ENCODE data around the gene CUBN.

Gene CUBN

DNA sequence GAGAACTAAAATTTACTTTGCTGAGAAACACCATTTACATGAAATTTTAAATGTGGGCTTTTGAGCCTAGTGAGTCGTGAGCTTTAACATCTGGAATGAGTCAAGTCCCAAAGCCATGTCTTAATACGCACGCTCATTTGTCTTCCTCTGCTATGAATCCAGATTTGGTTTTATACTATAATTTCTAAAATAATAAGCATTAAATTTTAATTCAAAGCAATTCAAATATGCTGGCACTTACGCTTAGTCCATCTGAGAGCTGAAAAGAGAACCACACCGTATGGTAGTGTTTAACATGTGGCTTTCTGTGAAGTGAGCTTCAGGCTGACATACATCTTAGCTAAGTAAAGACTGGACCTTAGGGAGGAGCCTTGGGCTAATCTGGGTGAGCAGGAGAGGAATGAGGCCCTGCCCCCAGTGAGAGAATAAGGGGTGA, 52.2 kb downstream of the CUBN start:
- H3K4me3 ChIP-seq (ENCODE audit: low read depth, low read length): no peak overlapping the region
- TF ChIP-seq, protein P1, sequence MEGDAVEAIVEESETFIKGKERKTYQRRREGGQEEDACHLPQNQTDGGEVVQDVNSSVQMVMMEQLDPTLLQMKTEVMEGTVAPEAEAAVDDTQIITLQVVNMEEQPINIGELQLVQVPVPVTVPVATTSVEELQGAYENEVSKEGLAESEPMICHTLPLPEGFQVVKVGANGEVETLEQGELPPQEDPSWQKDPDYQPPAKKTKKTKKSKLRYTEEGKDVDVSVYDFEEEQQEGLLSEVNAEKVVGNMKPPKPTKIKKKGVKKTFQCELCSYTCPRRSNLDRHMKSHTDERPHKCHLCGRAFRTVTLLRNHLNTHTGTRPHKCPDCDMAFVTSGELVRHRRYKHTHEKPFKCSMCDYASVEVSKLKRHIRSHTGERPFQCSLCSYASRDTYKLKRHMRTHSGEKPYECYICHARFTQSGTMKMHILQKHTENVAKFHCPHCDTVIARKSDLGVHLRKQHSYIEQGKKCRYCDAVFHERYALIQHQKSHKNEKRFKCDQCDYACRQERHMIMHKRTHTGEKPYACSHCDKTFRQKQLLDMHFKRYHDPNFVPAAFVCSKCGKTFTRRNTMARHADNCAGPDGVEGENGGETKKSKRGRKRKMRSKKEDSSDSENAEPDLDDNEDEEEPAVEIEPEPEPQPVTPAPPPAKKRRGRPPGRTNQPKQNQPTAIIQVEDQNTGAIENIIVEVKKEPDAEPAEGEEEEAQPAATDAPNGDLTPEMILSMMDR (IDR thresholded peaks at IDR 0.05; ENCODE audit: insufficient read depth, low read depth, low read length, missing control alignments): no peak
- DNase-seq (ENCODE audit: low read depth): no peak

DNA sequence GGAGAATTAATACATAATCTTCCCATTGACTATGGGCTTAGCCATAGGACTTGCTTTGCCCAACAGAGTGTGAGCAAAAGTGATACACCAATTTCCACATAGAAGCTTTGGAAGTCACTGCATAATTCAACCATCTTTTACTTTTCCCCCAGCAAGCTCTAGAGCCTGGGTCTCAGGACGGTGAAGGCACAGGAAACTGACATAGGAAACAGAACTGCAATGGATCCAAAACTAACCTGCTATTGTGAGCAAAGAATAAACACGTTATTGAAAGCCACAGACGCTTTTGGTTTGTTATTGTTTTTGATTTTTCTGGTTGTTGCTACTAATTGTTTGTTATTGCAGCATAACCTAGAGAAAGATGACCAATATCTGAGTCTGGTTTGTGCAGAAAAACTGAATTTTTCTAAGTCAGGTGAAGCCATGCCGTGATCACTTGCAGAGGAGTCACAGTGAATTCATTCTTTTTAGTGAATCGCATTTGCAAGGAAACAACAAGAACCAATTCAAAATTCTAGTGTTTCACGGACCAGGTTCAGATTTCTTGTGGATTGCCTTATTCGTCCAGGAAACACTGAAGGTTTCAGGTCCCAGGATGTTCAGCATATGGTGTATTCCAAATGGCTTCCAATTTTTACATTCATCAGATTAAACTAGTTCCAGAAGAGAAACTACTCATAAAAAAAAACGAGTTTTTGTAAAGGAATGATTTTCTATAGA, 52.8 kb downstream of the CUBN start:
- TF ChIP-seq, protein P1 (IDR thresholded peaks at IDR 0.05; ENCODE audit: insufficient read depth, low read depth, low read length, missing control alignments): no peak
- no peak overlapping the region for H3K4me3 ChIP-seq (ENCODE audit: low read depth, low read length)
- no peak for DNase-seq (ENCODE audit: low read depth)

DNA sequence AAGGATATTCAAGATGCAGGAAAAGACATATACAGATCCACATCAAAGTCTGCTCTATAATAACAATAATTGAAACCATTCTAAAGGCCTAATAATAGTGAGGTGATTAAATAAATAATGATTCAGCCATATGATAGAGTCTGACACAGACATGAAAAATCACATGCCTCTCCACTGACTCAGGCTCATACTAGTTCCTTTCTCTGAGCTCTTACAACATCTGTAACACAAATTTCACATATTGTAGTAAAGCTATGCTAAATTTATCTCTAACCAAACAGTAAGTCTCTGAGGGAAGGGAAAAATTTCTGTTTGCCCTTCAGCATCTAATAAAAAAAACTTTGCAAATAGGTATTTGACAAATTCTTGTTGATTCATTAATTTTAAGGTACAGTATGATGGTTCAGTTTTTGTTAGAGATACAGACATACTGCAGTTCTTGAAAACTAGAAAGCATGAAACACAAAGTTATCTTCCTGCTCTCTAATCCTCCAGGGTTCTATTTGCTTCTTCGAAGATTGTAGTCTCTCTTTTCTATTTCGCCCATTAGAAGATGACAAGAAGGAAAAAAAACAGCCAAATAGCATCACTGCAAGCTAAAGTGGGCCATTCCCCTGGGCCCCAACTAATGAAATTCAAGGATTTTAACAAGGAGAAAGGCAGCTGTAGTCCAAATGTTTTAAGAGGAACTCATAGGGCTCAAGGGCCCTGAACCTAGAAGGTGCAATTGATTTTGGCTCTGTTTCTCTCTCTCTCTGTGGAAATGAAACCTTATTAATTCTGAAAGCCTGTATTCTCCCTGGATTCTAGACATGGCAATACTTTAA, 53.9 kb downstream of the CUBN start:
- no peak overlapping the region for H3K4me3 ChIP-seq (ENCODE audit: low read depth, low read length)
- TF ChIP-seq, protein P1 (IDR thresholded peaks at IDR 0.05; ENCODE audit: insufficient read depth, low read depth, low read length, missing control alignments): no peak
- DNase-seq (ENCODE audit: low read depth): no peak

DNA sequence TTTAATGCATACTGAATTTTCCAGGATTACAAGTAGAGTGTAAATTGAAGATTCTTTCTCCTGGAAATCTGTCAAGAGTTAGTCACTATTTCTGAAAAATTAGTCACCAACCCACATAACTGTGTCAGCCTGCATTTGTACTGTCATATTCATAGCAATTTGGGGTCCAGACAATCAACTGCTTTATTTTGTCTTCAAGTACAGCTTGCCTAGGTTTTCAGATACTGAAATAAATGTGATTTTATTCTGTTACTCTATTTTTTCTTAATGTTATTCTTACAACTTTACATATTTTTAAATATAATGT, 55.1 kb downstream of the CUBN start:
- H3K4me3 ChIP-seq (ENCODE audit: low read depth, low read length): no peak overlapping the region
- TF ChIP-seq, protein P1 (IDR thresholded peaks at IDR 0.05; ENCODE audit: insufficient read depth, low read depth, low read length, missing control alignments): no peak
- DNase-seq (ENCODE audit: low read depth): no peak

DNA sequence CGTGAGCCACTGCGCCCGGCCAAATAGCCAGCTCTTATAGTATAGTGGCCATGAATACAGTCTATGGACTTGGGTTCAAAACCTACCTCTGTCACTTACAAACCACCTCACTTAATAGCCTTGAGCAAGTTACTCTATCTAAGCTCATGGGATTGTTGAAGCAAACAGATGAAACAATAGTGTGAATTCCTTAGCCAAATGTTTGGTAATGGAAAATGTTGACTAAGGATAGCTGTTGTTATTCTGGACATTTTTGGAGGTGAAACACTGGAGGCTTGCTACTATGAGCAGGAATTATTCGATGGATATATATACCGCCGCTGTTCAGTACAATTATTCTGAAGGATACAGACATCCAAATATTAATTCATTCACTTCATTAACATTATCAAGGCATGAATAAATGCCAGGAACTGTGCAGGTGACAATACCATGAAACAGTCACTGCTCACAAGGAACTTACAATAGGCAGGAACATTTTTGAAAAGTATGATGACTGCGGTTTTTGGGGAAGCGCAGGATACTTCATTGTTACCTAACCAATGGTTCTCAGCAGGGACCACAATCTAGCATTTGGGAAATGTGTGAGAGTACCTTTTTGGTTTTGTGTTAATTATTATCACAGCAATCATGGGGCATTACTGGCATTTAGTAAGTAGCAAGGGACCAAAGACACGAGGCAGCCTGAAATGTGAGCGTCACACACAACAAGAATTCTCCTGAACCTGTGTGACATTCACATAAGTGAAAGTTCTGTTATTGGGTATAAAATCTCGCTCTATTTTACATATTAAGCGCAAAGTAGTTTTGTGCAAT, 55.7 kb downstream of the CUBN start:
- no peak for DNase-seq (ENCODE audit: low read depth)
- TF ChIP-seq, protein P1 (IDR thresholded peaks at IDR 0.05; ENCODE audit: insufficient read depth, low read depth, low read length, missing control alignments): no peak
- H3K4me3 ChIP-seq (ENCODE audit: low read depth, low read length): no peak overlapping the region

DNA sequence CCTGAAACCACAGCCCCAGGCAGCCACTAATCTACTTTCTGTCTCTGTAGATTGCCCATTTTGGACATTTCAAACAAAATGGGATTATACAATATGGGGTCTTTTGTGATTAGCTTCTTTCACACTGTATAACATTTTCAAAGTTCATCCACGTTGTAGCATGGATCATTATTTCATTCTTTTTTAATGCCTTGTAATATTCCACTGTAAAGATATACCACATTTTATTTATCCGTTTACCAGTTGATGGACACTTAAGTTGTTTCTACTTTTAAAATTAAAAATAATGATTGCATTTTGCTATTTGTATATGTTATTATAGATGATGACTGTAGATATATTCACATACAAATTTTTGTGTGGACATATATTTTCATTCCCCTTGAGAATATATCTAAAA, 60.7 kb downstream of the CUBN start:
- no peak overlapping the region for H3K4me3 ChIP-seq (ENCODE audit: low read depth, low read length)
- no peak for DNase-seq (ENCODE audit: low read depth)
- TF ChIP-seq, protein P1 (IDR thresholded peaks at IDR 0.05; ENCODE audit: insufficient read depth, low read depth, low read length, missing control alignments): no peak
